Prostate gland (tissue), 2 donors: Measurements from ENCODE around the gene CNTN5.

Experiments
- POLR2A ChIP-seq: fragments of 450-650 bp; IDR thresholded peaks from one replicate; pipeline ENCODE4 v1.6.1; 2016; ENCODE audit warnings: antibody characterized with exemption, mild to moderate bottlenecking
- TF ChIP-seq, protein P1 (sequence below), 4 experiments: fragments of 200-600 bp in 2 of 4; fragments of 450-650 bp in 2 of 4; sonication (generic) in 2 of 4; IDR thresholded peaks; 1 replicate in 3 of 4; 2 replicates in 1 of 4; pipeline ENCODE4 v1.5.1; 2016 to 2019; ENCODE audit warnings: antibody characterized with exemption in 4 of 4, mild to moderate bottlenecking in 2 of 4, moderate library complexity in 2 of 4

DNA sequence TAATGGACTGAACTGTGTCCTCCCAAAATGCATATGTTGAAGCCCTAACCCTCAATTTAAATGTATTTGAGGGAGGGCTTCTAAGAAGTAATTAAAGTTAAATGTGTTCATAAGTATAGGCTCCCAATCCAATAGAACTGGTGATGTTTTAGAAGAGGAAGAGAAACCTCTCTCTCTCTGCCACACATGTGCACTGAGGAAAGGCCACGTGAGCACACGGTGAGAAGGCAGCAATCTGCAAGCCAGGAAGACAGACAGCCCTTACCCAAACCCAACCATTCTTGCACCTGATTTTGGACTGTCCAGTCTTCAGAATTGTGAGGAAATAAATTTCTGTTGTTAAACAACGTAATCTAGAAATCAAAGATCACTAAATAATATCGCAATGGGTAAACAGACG is 1164.8 kb downstream of the CNTN5 start:
- TF ChIP-seq POLR2A, result no peak
- TF ChIP-seq, protein P1, sequence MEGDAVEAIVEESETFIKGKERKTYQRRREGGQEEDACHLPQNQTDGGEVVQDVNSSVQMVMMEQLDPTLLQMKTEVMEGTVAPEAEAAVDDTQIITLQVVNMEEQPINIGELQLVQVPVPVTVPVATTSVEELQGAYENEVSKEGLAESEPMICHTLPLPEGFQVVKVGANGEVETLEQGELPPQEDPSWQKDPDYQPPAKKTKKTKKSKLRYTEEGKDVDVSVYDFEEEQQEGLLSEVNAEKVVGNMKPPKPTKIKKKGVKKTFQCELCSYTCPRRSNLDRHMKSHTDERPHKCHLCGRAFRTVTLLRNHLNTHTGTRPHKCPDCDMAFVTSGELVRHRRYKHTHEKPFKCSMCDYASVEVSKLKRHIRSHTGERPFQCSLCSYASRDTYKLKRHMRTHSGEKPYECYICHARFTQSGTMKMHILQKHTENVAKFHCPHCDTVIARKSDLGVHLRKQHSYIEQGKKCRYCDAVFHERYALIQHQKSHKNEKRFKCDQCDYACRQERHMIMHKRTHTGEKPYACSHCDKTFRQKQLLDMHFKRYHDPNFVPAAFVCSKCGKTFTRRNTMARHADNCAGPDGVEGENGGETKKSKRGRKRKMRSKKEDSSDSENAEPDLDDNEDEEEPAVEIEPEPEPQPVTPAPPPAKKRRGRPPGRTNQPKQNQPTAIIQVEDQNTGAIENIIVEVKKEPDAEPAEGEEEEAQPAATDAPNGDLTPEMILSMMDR (IDR thresholded peaks at IDR 0.05), result no peak
